Stomach (tissue), 4 donors: Measurements from ENCODE around the gene IRF2BP2.

ENCODE experiments used
- POLR2A ChIP-seq, 4 donors: fragments of 450-650 bp; IDR thresholded peaks; one replicate each; pipeline ENCODE4 v1.6.1; 2016; ENCODE audit warnings: antibody characterized with exemption in 4 of 4, control low read depth in 2 of 4, mild to moderate bottlenecking in 1 of 4, moderate library complexity in 1 of 4
- TF ChIP-seq, protein P1 (sequence below), 7 experiments: fragments of 450-650 bp in 4 of 7; fragments of 200-600 bp in 3 of 7; sonication (generic) in 3 of 7; IDR thresholded peaks; one replicate each; pipeline ENCODE4 v1.5.1; 2016 to 2019; ENCODE audit warnings: antibody characterized with exemption in 7 of 7, control low read depth in 2 of 7, mild to moderate bottlenecking in 1 of 7

DNA sequence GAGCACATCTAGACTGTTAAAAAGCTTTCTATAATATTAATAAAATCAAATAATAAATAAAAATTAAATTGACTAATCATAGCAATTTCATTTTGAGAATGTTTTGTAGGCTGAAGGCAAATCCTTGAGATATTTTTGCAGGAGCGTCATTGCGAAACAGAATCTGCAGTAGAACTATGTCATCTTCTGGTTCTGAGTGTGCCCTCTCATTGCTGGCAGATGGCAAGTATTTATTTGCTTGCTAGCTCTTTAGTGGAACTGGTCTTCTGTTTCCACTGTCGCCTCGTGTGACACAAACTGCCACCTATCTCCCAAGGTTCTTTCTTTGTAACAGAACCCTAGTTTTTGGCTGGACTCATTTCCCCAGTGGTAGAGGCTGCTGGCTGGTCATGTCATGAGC, 19.0 kb upstream of the IRF2BP2 start:
- TF ChIP-seq, protein P1, sequence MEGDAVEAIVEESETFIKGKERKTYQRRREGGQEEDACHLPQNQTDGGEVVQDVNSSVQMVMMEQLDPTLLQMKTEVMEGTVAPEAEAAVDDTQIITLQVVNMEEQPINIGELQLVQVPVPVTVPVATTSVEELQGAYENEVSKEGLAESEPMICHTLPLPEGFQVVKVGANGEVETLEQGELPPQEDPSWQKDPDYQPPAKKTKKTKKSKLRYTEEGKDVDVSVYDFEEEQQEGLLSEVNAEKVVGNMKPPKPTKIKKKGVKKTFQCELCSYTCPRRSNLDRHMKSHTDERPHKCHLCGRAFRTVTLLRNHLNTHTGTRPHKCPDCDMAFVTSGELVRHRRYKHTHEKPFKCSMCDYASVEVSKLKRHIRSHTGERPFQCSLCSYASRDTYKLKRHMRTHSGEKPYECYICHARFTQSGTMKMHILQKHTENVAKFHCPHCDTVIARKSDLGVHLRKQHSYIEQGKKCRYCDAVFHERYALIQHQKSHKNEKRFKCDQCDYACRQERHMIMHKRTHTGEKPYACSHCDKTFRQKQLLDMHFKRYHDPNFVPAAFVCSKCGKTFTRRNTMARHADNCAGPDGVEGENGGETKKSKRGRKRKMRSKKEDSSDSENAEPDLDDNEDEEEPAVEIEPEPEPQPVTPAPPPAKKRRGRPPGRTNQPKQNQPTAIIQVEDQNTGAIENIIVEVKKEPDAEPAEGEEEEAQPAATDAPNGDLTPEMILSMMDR (IDR thresholded peaks at IDR 0.05), result no peak
- TF ChIP-seq POLR2A (IDR thresholded peaks at IDR 0.05), result no peak
